H1 (cell line): ENCODE results near the gene POGK. TPM values are rescaled to one million over a fixed set of nuclear protein-coding genes. Genes with fewer than 3 reads are reported as not detected.

Experiments used
- CTCF ChIA-PET: fragments of 300-600 bp; sonication (Branson Sonifier 250); formaldehyde crosslinking; loops from one replicate; lab custom pipeline; 2021; ENCODE audit not compliant: partially characterized antibody; lab: Charles Lee
- POLR2A ChIA-PET: fragments of 300-600 bp; sonication (Branson Sonifier 250); formaldehyde crosslinking; loops from one replicate; lab custom pipeline; 2021; ENCODE audit warnings: inconsistent platforms; ENCODE audit not compliant: partially characterized antibody; lab: Charles Lee
- DNase-seq, 2 experiments: peaks; one replicate each; pipeline versions ENCODE4 v3.0.0 to v3.0.0-alpha.2; 2010 to 2022; ENCODE audit warnings: low spot score in 2 of 2, low read depth in 1 of 2, mixed read lengths in 1 of 2
- FAIRE-seq: peaks from 2 replicates; lab custom pipeline; 2011; peaks lifted over from hg19 to GRCh38; lab: Jason Lieb, UNC
- H2AFZ ChIP-seq: 2 replicates; pipeline ENCODE4 v1.8.1; 2012; ENCODE audit warnings: low read length, inconsistent platforms
- H2AK5ac ChIP-seq: 2 replicates; pipeline ENCODE4 v1.6.1; 2013; ENCODE audit warnings: low read depth, low read length
- H2BK120ac ChIP-seq: replicated peaks from 2 replicates; pipeline ENCODE3; 2013; ENCODE audit warnings: low read depth, low read length, inconsistent platforms
- H2BK12ac ChIP-seq: 2 replicates; pipeline ENCODE4 v1.6.1; 2013; ENCODE audit warnings: low read depth, low read length
- H2BK15ac ChIP-seq: 2 replicates; pipeline ENCODE4 v1.6.1; 2013; ENCODE audit warnings: low read length
- H2BK20ac ChIP-seq: 2 replicates; pipeline ENCODE4 v1.6.1; 2013; ENCODE audit warnings: low read length
- H2BK5ac ChIP-seq: 2 replicates; pipeline ENCODE4 v1.6.1; 2013; ENCODE audit warnings: low read depth, low read length
- H3K14ac ChIP-seq: 2 replicates; pipeline ENCODE4 v1.6.1; 2013; ENCODE audit warnings: inconsistent platforms; ENCODE audit not compliant: insufficient read length
- H3K18ac ChIP-seq: 2 replicates; pipeline ENCODE4 v1.6.1; 2013; ENCODE audit warnings: low read length; ENCODE audit errors: extremely low read depth
- H3K23ac ChIP-seq: 2 replicates; pipeline ENCODE4 v1.6.1; 2013; ENCODE audit warnings: inconsistent platforms; ENCODE audit not compliant: insufficient read length
- H3K23me2 ChIP-seq: 2 replicates; pipeline ENCODE4 v1.6.1; 2013; ENCODE audit warnings: low read depth, low read length
- H3K27ac ChIP-seq: 2 replicates; pipeline ENCODE4 v1.6.1; 2011; ENCODE audit warnings: low read depth, low read length, inconsistent platforms
- H3K27me3 ChIP-seq, 4 experiments: replicated peaks in 1 of 4; 1 replicate in 1 of 4; 2 replicates in 3 of 4; pipeline versions ENCODE4 v1.6.1 to v1.8.1; 2011 to 2013; ENCODE audit warnings: low read length in 3 of 4, mild to moderate bottlenecking in 3 of 4, inconsistent platforms in 2 of 4, mixed read lengths in 2 of 4, moderate library complexity in 1 of 4; ENCODE audit not compliant: control insufficient read depth in 3 of 4, insufficient read depth in 3 of 4; ENCODE audit errors: extremely low read depth in 1 of 4
- H3K36me3 ChIP-seq, 4 experiments: 2 replicates each; pipeline versions ENCODE4 v1.6.1 to v1.8.1; 2011 to 2013; ENCODE audit warnings: mild to moderate bottlenecking in 4 of 4, low read length in 3 of 4, moderate library complexity in 2 of 4, control low read depth in 1 of 4, inconsistent platforms in 1 of 4; ENCODE audit not compliant: insufficient read depth in 4 of 4, control insufficient read depth in 2 of 4
- H3K4ac ChIP-seq: replicated peaks from 2 replicates; pipeline ENCODE3; 2013; ENCODE audit warnings: low read length, low read depth, mixed read lengths, inconsistent platforms; ENCODE audit not compliant: insufficient read length
- H3K4me1 ChIP-seq, 4 experiments: replicated peaks in 1 of 4; 1 replicate in 1 of 4; 2 replicates in 3 of 4; pipeline versions ENCODE4 v1.6.1 to v1.8.1; 2011 to 2013; ENCODE audit warnings: low read length in 3 of 4, inconsistent platforms in 2 of 4, mixed read lengths in 1 of 4; ENCODE audit not compliant: insufficient read depth in 4 of 4, control insufficient read depth in 3 of 4
- H3K4me2 ChIP-seq, 2 experiments: 2 replicates each; pipeline versions ENCODE4 v1.6.1 to v1.8.1; 2011 to 2013; ENCODE audit warnings: low read depth in 2 of 2, low read length in 2 of 2, control low read depth in 1 of 2, inconsistent platforms in 1 of 2, mild to moderate bottlenecking in 1 of 2; ENCODE audit not compliant: insufficient read depth in 1 of 2
- H3K4me3 ChIP-seq, 4 experiments: fragments of 200-600, 300-600 bp in 1 of 4; sonication (generic), shearing (Covaris generic), sonication (Bioruptor Twin) in 1 of 4; 2 replicates each; pipeline versions ENCODE4 v1.5.1 to v1.8.1; 2011 to 2016; ENCODE audit warnings: low read length in 4 of 4, low read depth in 3 of 4, control low read depth in 2 of 4, inconsistent platforms in 2 of 4, mild to moderate bottlenecking in 2 of 4, mixed read lengths in 1 of 4, moderate library complexity in 1 of 4; ENCODE audit not compliant: insufficient read depth in 2 of 4; ENCODE audit errors: extremely low read depth in 1 of 4
- H3K56ac ChIP-seq: replicated peaks from 2 replicates; pipeline ENCODE3; 2013; ENCODE audit warnings: low read depth, mild to moderate bottlenecking, mixed read lengths, low read length, inconsistent platforms; ENCODE audit not compliant: insufficient read length
- H3K79me1 ChIP-seq: 2 replicates; pipeline ENCODE4 v1.6.1; 2013; ENCODE audit warnings: low read depth, low read length, control low read depth
- H3K79me2 ChIP-seq, 2 experiments: 2 replicates each; pipeline versions ENCODE4 v1.6.1 to v1.8.1; 2012 to 2013; ENCODE audit warnings: low read length in 2 of 2, mild to moderate bottlenecking in 2 of 2, inconsistent platforms in 1 of 2; ENCODE audit not compliant: insufficient read depth in 2 of 2, control insufficient read depth in 1 of 2
- H3K9ac ChIP-seq, 4 experiments: replicated peaks in 1 of 4; 1 replicate in 1 of 4; 2 replicates in 3 of 4; pipeline versions ENCODE4 v1.6.1 to v1.8.1; 2011 to 2013; ENCODE audit warnings: low read depth in 3 of 4, low read length in 3 of 4, control low read depth in 2 of 4, mild to moderate bottlenecking in 2 of 4, moderate library complexity in 2 of 4, inconsistent platforms in 1 of 4; ENCODE audit errors: extremely low read depth in 1 of 4
- H3K9me3 ChIP-seq, 2 experiments: 2 replicates each; pipeline versions ENCODE4 v1.6.1 to v1.8.1; 2012 to 2013; ENCODE audit warnings: mild to moderate bottlenecking in 2 of 2, moderate library complexity in 2 of 2, control low read depth in 1 of 2, inconsistent platforms in 1 of 2, low read depth in 1 of 2, low read length in 1 of 2, mixed read lengths in 1 of 2; ENCODE audit not compliant: insufficient read depth in 2 of 2
- H4K20me1 ChIP-seq, 2 experiments: replicated peaks in 1 of 2; 2 replicates each; pipeline versions ENCODE3 to v1.8.1; 2011 to 2013; ENCODE audit warnings: inconsistent platforms in 2 of 2, low read length in 2 of 2, mild to moderate bottlenecking in 1 of 2; ENCODE audit not compliant: insufficient read depth in 2 of 2, control insufficient read depth in 1 of 2
- H4K5ac ChIP-seq: 2 replicates; pipeline ENCODE4 v1.6.1; 2013; ENCODE audit warnings: low read length, low read depth, mixed read lengths, inconsistent platforms; ENCODE audit not compliant: insufficient read length
- H4K8ac ChIP-seq: 2 replicates; pipeline ENCODE4 v1.8.0; 2013; ENCODE audit warnings: mild to moderate bottlenecking, moderate library complexity, low read length, inconsistent platforms; ENCODE audit not compliant: insufficient read depth; ENCODE audit errors: extremely low read depth
- H4K91ac ChIP-seq: replicated peaks from 2 replicates; pipeline ENCODE3; 2013; ENCODE audit warnings: low read length, mixed read lengths, inconsistent platforms; ENCODE audit not compliant: insufficient read length
- BCL11A ChIP-seq, 2 experiments: IDR thresholded peaks; one replicate each; pipeline ENCODE4 v1.6.1; 2011; ENCODE audit warnings: low read depth in 2 of 2, low read length in 2 of 2, mild to moderate bottlenecking in 2 of 2
- CREB1 ChIP-seq: IDR thresholded peaks from 2 replicates; pipeline ENCODE4 v1.6.1; 2012; ENCODE audit warnings: inconsistent platforms
- E2F6 ChIP-seq: IDR thresholded peaks from 2 replicates; pipeline ENCODE4 v1.6.1; 2012; ENCODE audit warnings: inconsistent platforms
- FOSL1 ChIP-seq: IDR thresholded peaks from 2 replicates; pipeline ENCODE4 v1.6.1; 2011; ENCODE audit warnings: mild to moderate bottlenecking, low read depth, low read length, moderate library complexity; ENCODE audit not compliant: insufficient read depth
- HDAC6 ChIP-seq: IDR thresholded peaks from one replicate; pipeline ENCODE4 v1.7.1; 2012; ENCODE audit warnings: low read depth, mild to moderate bottlenecking, inconsistent platforms, low read length, moderate library complexity
- KDM4A ChIP-seq: IDR thresholded peaks from one replicate; pipeline ENCODE4 v1.7.1; 2012; ENCODE audit warnings: low read depth, mild to moderate bottlenecking, moderate library complexity, low read length, inconsistent platforms; ENCODE audit not compliant: severe bottlenecking
- KDM5A ChIP-seq: fragments of 200-600 bp; IDR thresholded peaks from 2 replicates; pipeline ENCODE4 v1.7.1; 2012; ENCODE audit warnings: mild to moderate bottlenecking, low read length, inconsistent platforms, mixed read lengths
- RNF2 ChIP-seq: fragments of 200-900, 300-1000 bp; sonication (generic); IDR thresholded peaks from 2 replicates; pipeline ENCODE4 v1.7.1; 2016; ENCODE audit warnings: borderline replicate concordance, low read depth, mild to moderate bottlenecking, antibody characterized with exemption, low read length; ENCODE audit not compliant: poor library complexity, severe bottlenecking; ENCODE audit errors: missing control alignments
- SIX5 ChIP-seq: IDR thresholded peaks from 2 replicates; pipeline ENCODE4 v1.6.1; 2011; ENCODE audit warnings: mild to moderate bottlenecking, low read depth, low read length
- SP2 ChIP-seq: IDR thresholded peaks from 2 replicates; pipeline ENCODE4 v1.6.1; 2012; ENCODE audit warnings: mild to moderate bottlenecking, low read length, inconsistent platforms
- SP4 ChIP-seq: IDR thresholded peaks from 2 replicates; pipeline ENCODE4 v1.6.1; 2012; ENCODE audit warnings: low read length, inconsistent platforms
- SUZ12 ChIP-seq: fragments of 200-600 bp; sonication (generic); IDR thresholded peaks from 2 replicates; pipeline ENCODE4 v1.6.1; 2012; ENCODE audit warnings: mild to moderate bottlenecking, inconsistent platforms, low read length, moderate library complexity, mixed read lengths
- TBP ChIP-seq: IDR thresholded peaks from 2 replicates; pipeline ENCODE4 v1.6.1; 2011; ENCODE audit warnings: low read depth, low read length, improper control_type of control experiment
- WGBS, 2 experiments: shearing (Covaris generic) in 1 of 2; methylation state at CpG; one replicate each; pipeline versions ENCODE4 v1.1.6 to v1.1.7; 2013 to 2015; ENCODE audit warnings: low lambda C conversion rate in 2 of 2, mixed read lengths in 2 of 2, inconsistent platforms in 1 of 2, low coverage in 1 of 2, missing lambda C conversion rate in 1 of 2; ENCODE audit not compliant: insufficient replicate concordance in 2 of 2, insufficient coverage in 1 of 2, insufficient read length in 1 of 2; ENCODE audit errors: extremely low coverage in 1 of 2, missing lambda C conversion rate in 1 of 2; 5-methylcytosine and 5-hydroxymethylcytosine counted together
- polyA plus RNA-seq, 7 experiments: library from polyadenylated mRNA; depleted of rRNA in 3 of 7; stranded (reverse) in 5 of 7; unstranded in 2 of 7; fragments of >200 nt in 5 of 7; fragments of 200-250 nt in 2 of 7; gene quantifications; 1 replicate in 5 of 7; 2 replicates in 1 of 7; 4 replicates in 1 of 7; pipeline versions ENCODE4 v1.2.1 to v1.2.3, GENCODE V29; 2011 to 2013; ENCODE audit warnings: missing spikeins in 2 of 7, mixed read lengths in 2 of 7
- total RNA-seq: library from RNA; stranded (reverse); fragmentation: NEBNext Ultra II Directional; extraction: Animal tissue kit (Norgen Biotek cat#: 25700); gene quantifications from 2 replicates; pipeline ENCODE4 v1.2.1, GENCODE V29; 2021

Gene POGK
- total and polyA plus RNA-seq, 2 of the 8 experiments (the other 6 are each of a cell fraction or from before 2014, with no cell fraction given) = 16.9 to 40.3 TPM

- Histone ChIP-seq H4K8ac (no peak overlapping the region), H3K4me1 (no peaks in the 10 kb centered on the region), H3K4ac (no peak overlapping the region), H2BK120ac (no peak overlapping the region), H3K79me2 (peaks cover 0 to 11% of the 10 kb centered on the region in 2 experiments; a peak in 2 of 4 replicates), H3K56ac (no peak overlapping the region), H3K27ac (no peak overlapping the region), H2BK5ac (no peak overlapping the region), H3K36me3 (peaks cover 21 to 99% (median 65%) of the 10 kb centered on the region in 4 experiments), H3K14ac (no peak overlapping the region), H3K4me2 (no peak overlapping the region), H4K91ac (no peak overlapping the region), H3K23me2 (no peaks in the 10 kb centered on the region), H3K23ac (no peak overlapping the region), H3K27me3 (no peaks in the 10 kb centered on the region), H3K9ac (no peak overlapping the region), H4K5ac (no peak overlapping the region), H3K9me3 (no peaks in the 10 kb centered on the region), H3K79me1 (peaks cover 9% of the 10 kb centered on the region; the same call in 1 of the 2 replicates), H2BK15ac (no peak overlapping the region), H2BK20ac (no peak overlapping the region), H2AFZ (no peak overlapping the region), H3K18ac (no peak overlapping the region), H4K20me1 (peaks cover 15% of the 10 kb centered on the region in 2 experiments), H2AK5ac (no peak overlapping the region), H2BK12ac (no peak overlapping the region), H3K4me3 (no peak overlapping the region)
- no peak for TF ChIP-seq KDM4A
- no peak for TF ChIP-seq TBP
- no peak for TF ChIP-seq BCL11A (IDR thresholded peaks at IDR 0.05; ENCODE audit: low read depth in 2 of 2, low read length in 2 of 2)
- no peak for TF ChIP-seq E2F6
- no peak for TF ChIP-seq SP4
- no peak for TF ChIP-seq SIX5
- no peak for TF ChIP-seq CREB1
- TF ChIP-seq SP2 = no peak
- no peak for TF ChIP-seq SUZ12
- no peak for TF ChIP-seq RNF2
- TF ChIP-seq HDAC6 = no peak
- no peak for TF ChIP-seq KDM5A
- TF ChIP-seq FOSL1 = no peak
- ChIA-PET POLR2A (interaction anchor here (1.9 to 10.4 kb wide), 2 partner anchors 9 to 16 kb away, joined by 4 to 147 read pairs; partner anchors contain the start of gene POGK), CTCF (interaction anchor here (1.7 kb wide), 1 partner anchor 9 kb away, joined by 4 read pairs; no protein-coding TSS in a partner anchor)
- no peak for DNase-seq
- FAIRE-seq = no peak
- WGBS, 2 experiments = 94% methylated on average over 1 of the region's 1 CpG; no CpG with 5 or more reads in 1 of the 2 experiments
Measured at GRCh38 chr1:166852918-166853317, 13.6 kb downstream of the POGK start.
